C4-2B (cell line): ENCODE data around the gene MMS19.

Source experiments
- CTCF ChIP-seq: fragments of 450-650 bp; conservative IDR thresholded peaks from 2 replicates; pipeline ENCODE4 v1.5.1; 2017; ENCODE audit warnings: mild to moderate bottlenecking
- ZFX ChIP-seq: fragments of 450-650 bp; IDR thresholded peaks from 2 replicates; pipeline ENCODE4 v1.6.1; 2017

- TF ChIP-seq CTCF (no peak), ZFX (no peak)
These were observed 7.6 kb downstream of the MMS19 start for GRCh38 chr10:97490592-97490991.
